Measurements from ENCODE around the gene HTRA1.

Gene HTRA1

GRCh38 chr10:122560279-122560804 lies 99.0 kb downstream of the HTRA1 start, which contains the start of gene DMBT1:
DMBT1 (plus strand) TSS chr10:122560754; CDS start chr10:122560771, 17 bp downstream.
- Histone ChIP-seq H3F3A (ENCODE audit: low read depth) (no peaks in the 10 kb centered on the region), H3K79me2 (ENCODE audit: insufficient read depth, low read length) (no peaks in the 10 kb centered on the region), H3K36me3 (ENCODE audit: insufficient read depth, low read length) (no peaks in the 10 kb centered on the region), H3K9ac (ENCODE audit: low read depth, low read length, poor library complexity, severe bottlenecking) (no peak within 1 kb of the TSS), H3K4me3 (ENCODE audit: low read length, poor library complexity, severe bottlenecking) (no peak within 1 kb of the TSS), H3K4me2 (ENCODE audit: low read depth, low read length, poor library complexity, severe bottlenecking) (peak within 1 kb of the TSS; percentile 41), H3K9me2 (replicated peaks; ENCODE audit: low read depth, low read length) (no peaks in the 10 kb centered on the region), H3K27me3 (ENCODE audit: insufficient read depth, low read length, poor library complexity, severe bottlenecking) (no peaks in the 10 kb centered on the region), H3K9me3 (ENCODE audit: insufficient read depth, low read depth, low read length) (no peaks in the 10 kb centered on the region), H3K4me1 (ENCODE audit: insufficient read depth, low read length, poor library complexity, severe bottlenecking) (peaks cover 60% of the 10 kb centered on the region), H4K20me1 (ENCODE audit: insufficient read depth, low read length, poor library complexity, severe bottlenecking) (no peaks in the 10 kb centered on the region), H2AFZ (ENCODE audit: low read length) (peak within 1 kb of the TSS; percentile 55; the same call in 1 of the 2 replicates)
- TF ChIP-seq CTCF (conservative IDR thresholded peaks at IDR 0.05; ENCODE audit: low read length) = no peak
- TF ChIP-seq EZH2phosphoT487 (IDR thresholded peaks at IDR 0.05; ENCODE audit: borderline replicate concordance) = no peak

DNA sequence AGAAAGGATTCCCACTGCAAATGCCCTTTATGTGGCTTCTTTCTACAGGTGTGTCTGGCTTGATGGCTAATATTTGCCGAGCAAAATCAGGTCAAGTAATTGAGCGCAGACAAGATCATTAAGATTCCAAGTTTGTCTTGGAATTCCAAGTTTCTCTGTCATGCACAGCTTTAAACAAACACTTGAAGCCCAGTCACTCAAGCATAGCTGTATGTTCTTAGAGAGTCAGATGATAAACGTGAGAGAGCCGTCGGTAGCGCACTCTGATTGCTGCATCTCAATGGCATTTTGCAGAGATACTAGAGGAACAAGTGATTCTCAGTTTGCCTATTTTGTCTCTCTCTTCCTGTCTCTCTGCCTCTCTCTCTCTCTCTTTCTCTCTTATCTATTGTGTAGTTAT lies 99.9 kb downstream of the HTRA1 start:
- Histone ChIP-seq H3K9me3 (ENCODE audit: insufficient read depth, low read depth, low read length) (no peaks in the 10 kb centered on the region), H4K20me1 (ENCODE audit: insufficient read depth, low read length, poor library complexity, severe bottlenecking) (no peaks in the 10 kb centered on the region), H3K9me2 (replicated peaks; ENCODE audit: low read depth, low read length) (no peaks in the 10 kb centered on the region), H3K27me3 (ENCODE audit: insufficient read depth, low read length, poor library complexity, severe bottlenecking) (no peaks in the 10 kb centered on the region), H3K79me2 (ENCODE audit: insufficient read depth, low read length) (no peaks in the 10 kb centered on the region), H3K36me3 (ENCODE audit: insufficient read depth, low read length) (no peaks in the 10 kb centered on the region), H2AFZ (ENCODE audit: low read length) (peak overlapping the region; percentile 55; the same call in 1 of the 2 replicates), H3K4me1 (ENCODE audit: insufficient read depth, low read length, poor library complexity, severe bottlenecking) (peaks cover 60% of the 10 kb centered on the region), H3K4me2 (ENCODE audit: low read depth, low read length, poor library complexity, severe bottlenecking) (peak overlapping the region; percentile 41), H3K9ac (ENCODE audit: low read depth, low read length, poor library complexity, severe bottlenecking) (no peak overlapping the region), H3K4me3 (ENCODE audit: low read length, poor library complexity, severe bottlenecking) (no peak overlapping the region), H3F3A (ENCODE audit: low read depth) (no peaks in the 10 kb centered on the region)
- no peak for TF ChIP-seq CTCF (conservative IDR thresholded peaks at IDR 0.05; ENCODE audit: low read length)
- TF ChIP-seq EZH2phosphoT487 (IDR thresholded peaks at IDR 0.05; ENCODE audit: borderline replicate concordance) = no peak

DNA sequence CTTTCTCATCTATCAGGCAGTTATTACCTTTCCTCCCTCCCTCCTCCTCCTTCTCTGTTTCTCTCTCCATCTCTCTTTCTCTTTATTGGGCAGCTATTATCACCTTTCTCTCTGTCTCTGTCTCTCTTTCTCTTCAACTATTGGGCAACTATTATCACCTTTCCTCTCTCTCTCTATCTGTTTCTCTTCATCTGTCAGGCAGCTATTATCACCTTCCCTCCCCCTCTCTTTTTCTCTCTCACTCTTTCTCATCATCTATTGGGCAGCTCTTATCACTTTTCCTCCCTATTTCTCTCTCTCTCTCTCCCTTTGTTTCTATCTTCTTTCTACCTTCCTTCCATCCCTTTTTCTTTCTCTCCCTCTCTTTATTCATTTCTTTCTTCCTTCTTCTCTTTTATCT lies 100.4 kb downstream of the HTRA1 start:
- Histone ChIP-seq H3K27me3 (ENCODE audit: insufficient read depth, low read length, poor library complexity, severe bottlenecking) (no peaks in the 10 kb centered on the region), H3K36me3 (ENCODE audit: insufficient read depth, low read length) (no peaks in the 10 kb centered on the region), H3K79me2 (ENCODE audit: insufficient read depth, low read length) (no peaks in the 10 kb centered on the region), H4K20me1 (ENCODE audit: insufficient read depth, low read length, poor library complexity, severe bottlenecking) (no peaks in the 10 kb centered on the region), H3F3A (ENCODE audit: low read depth) (no peaks in the 10 kb centered on the region), H3K9ac (ENCODE audit: low read depth, low read length, poor library complexity, severe bottlenecking) (no peak overlapping the region), H3K4me1 (ENCODE audit: insufficient read depth, low read length, poor library complexity, severe bottlenecking) (peaks cover 60% of the 10 kb centered on the region), H3K4me3 (ENCODE audit: low read length, poor library complexity, severe bottlenecking) (no peak overlapping the region), H3K9me3 (ENCODE audit: insufficient read depth, low read depth, low read length) (no peaks in the 10 kb centered on the region), H3K9me2 (replicated peaks; ENCODE audit: low read depth, low read length) (no peaks in the 10 kb centered on the region), H2AFZ (ENCODE audit: low read length) (peak overlapping the region; percentile 55), H3K4me2 (ENCODE audit: low read depth, low read length, poor library complexity, severe bottlenecking) (peak overlapping the region; percentile 41)
- no peak for TF ChIP-seq EZH2phosphoT487 (IDR thresholded peaks at IDR 0.05; ENCODE audit: borderline replicate concordance)
- no peak for TF ChIP-seq CTCF (conservative IDR thresholded peaks at IDR 0.05; ENCODE audit: low read length)

Data from Loucy (cell line).